Stimulated activated CD8-positive, alpha-beta memory T cell treated with anti-CD3 and anti-CD28 coated beads, Interleukin-7, amount 100 ng/mL, for 48 hours (primary cell): ENCODE measurements around the gene EPHA4.

Experiments used
- DNase-seq, 2 donors: peaks; one replicate each; pipeline ENCODE4 v3.0.0-alpha.2; 2020; ENCODE audit warnings: low read depth in 1 of 2; ENCODE audit errors: extremely low read depth in 1 of 2

The EPHA4 gene

GRCh38 chr2:221370076-221370856, 201.8 kb downstream of the EPHA4 start:
- DNase-seq: no peak
